ENCODE results near the gene CERT1.

DNA sequence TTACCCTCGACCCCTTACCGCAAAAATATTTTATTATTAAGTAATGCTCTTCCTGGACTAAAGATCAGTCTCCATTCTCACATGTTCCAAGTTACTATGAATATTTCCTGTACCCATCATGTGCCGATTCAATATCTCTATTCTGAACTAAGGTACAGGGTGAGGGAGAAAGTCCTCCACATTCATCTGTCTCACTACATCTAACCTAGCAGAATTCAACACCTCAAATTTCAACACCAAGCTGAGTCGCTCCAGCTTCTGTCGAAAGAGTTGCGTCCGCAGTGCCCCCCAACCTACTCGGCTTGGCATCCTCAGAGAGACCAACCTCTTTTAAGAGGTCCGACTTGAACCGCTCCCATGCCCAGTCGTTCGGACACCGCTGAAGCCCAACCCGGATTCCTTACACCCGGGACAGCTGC, 1.0 kb downstream of the CERT1 start:
- TF ChIP-seq EP300 (IDR thresholded peaks at IDR 0.05) = no peak
- no peak for TF ChIP-seq POLR2A (IDR thresholded peaks at IDR 0.05)
- TF ChIP-seq, protein P1, sequence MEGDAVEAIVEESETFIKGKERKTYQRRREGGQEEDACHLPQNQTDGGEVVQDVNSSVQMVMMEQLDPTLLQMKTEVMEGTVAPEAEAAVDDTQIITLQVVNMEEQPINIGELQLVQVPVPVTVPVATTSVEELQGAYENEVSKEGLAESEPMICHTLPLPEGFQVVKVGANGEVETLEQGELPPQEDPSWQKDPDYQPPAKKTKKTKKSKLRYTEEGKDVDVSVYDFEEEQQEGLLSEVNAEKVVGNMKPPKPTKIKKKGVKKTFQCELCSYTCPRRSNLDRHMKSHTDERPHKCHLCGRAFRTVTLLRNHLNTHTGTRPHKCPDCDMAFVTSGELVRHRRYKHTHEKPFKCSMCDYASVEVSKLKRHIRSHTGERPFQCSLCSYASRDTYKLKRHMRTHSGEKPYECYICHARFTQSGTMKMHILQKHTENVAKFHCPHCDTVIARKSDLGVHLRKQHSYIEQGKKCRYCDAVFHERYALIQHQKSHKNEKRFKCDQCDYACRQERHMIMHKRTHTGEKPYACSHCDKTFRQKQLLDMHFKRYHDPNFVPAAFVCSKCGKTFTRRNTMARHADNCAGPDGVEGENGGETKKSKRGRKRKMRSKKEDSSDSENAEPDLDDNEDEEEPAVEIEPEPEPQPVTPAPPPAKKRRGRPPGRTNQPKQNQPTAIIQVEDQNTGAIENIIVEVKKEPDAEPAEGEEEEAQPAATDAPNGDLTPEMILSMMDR (IDR thresholded peaks at IDR 0.05) = no peak

Data from tibial nerve (tissue), 4 donors.